GM18519 (cell line): ENCODE results near the gene MYCN.
"Not testable (repeated sequence)": the region's sequence is repeated elsewhere in the genome, so short reads cannot be mapped to it uniquely, and the experiment has no call there.

Source experiments
- ATAC-seq: cut with Tn5 transposase; IDR thresholded peaks from one replicate; pipeline ENCODE4 v1.9.1; 2021; ENCODE audit warnings: mild to moderate bottlenecking, moderate library complexity; ENCODE audit not compliant: unreplicated experiment, low FRiP score

Gene MYCN

DNA sequence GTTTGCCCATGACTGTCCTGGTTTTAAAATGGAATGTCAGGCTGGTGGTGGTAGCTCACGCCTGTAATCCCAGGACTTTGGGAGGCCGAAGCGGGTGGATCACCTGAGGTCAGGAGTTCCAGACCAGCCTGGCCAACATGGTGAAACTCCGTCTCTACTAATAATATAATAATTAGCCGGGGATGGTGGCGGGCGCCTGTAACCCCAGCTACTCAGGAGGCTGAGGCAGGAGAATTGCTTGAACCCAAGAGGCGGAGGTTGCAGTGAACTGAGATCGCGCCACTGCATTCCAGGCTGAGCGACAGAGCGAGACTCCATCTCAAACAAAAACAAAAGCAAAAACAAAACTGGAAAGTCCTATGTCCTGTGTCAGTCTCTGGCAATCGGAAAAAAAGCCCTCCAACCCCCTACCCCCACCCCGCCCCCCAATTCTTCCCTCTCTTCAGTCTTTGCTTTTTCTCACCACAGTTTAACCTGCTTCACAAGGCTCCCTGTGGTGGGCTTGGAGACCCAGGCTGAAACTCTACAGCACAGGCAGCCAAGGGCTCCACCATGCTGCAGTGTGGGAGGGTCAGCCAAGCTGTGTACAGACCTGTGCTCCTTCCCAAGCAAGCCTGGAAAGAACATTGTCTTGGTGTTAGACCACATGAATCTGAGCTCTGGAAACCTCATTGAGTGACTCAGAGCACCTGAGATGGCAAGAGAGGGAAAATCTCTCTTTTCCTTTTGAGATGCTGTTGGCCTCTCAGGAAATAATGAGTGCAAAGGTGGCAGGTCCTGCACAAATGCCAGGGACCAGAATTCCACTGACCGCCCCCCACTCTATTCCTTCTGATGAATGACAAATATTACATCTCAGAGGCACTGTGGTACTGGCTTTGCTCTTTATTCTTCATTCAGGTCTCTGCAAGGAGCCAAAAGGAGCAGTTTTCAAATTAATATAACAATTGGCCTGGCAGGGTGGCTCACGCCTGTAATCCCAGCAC lies 16.7 kb downstream of the MYCN start:
- no peak for ATAC-seq

DNA sequence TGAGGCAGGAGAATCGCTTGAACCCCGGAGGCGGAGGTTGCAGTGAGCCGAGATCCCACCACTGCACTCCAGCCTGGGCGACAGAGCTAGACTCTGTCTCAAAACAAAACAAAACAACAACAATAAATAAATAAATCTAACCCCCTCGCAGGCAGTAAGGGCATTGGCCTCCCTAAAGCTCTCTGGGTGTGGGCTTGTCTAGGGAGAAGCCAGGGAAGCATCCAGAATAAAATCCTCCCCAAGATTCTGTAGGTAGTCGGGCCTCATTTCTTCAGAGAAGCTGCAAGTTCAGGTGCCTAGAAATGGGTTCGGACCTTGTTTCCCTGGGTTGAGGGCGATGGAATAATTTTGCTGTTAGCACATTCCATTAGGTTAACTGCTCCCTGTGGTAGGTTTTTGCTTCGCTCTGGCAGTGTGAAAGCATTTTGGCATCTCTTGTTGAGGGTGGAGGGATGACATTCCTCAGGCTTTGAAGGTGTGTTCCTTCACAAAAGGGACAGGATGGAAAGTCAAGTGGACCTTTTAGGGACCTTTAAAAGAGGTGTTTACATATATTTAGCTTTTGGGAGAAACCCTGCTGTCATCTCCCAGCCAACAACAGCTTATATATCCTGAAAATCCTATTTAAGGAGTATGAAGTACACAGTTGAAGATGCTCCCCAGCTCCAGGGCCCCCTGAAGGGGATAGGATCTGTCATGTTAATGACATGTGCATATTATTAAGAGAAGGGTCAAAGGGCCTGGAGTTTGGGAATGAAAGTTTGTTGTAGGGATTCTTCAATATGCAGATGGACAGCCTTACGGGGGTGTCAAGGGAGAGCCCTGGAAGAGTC lies 17.7 kb downstream of the MYCN start:
- no peak for ATAC-seq

DNA sequence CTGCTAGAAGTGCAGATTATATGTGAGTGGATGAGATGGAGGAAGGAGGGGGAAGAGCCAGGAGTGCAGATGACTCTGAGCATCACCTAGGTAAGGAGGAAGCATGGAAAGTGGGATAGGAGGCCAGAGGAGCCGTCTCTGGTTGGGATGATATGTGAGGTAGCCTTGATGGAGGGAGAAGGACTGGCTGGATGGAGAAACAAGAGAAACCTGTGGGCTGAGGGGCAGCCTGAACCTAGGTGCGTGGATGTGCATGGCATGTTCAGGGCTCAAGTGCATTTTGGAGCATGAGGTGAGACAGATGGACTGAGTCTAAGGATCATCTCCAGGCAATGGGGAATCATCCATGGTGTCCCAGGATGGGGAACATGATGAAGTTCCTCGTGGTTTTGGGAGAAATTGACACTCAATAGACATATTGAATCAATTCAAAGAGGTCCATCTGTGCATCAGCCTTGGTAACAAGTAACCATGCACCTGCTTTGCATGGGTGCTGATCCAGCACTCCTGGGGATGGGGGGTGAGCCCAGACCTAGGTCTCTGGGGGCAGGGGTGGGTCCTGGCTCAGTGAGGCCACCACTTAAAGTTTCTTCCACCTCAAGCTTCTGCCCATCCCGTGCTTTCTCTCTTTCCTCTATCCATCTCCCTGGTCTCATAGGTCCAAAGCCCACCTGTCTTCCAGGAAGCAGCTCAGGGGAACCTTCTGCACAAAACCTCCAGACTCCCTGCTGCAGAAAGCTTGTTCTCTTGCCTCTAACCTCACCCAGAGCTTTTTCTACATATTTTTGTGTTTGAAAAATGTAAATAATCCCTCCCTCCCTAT lies 19.2 kb downstream of the MYCN start:
- ATAC-seq, result no peak

DNA sequence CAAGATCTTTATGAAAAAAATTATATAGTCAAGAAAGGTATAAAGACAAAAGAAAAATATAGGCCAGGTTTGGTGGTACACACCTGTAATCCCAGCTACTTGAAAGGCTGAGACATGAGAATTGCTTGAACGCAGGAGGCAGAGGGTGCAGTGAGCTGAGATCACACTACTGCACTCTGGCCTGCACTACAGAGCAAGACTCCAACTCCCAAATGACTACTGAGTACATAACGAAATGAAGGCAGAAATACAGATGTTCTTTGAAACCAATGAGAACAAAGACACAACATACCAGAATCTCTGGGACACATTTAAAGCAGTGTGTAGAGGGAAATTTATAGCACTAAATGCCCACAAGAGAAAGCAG lies 19.8 kb downstream of the MYCN start:
- not testable (repeated sequence) for ATAC-seq

DNA sequence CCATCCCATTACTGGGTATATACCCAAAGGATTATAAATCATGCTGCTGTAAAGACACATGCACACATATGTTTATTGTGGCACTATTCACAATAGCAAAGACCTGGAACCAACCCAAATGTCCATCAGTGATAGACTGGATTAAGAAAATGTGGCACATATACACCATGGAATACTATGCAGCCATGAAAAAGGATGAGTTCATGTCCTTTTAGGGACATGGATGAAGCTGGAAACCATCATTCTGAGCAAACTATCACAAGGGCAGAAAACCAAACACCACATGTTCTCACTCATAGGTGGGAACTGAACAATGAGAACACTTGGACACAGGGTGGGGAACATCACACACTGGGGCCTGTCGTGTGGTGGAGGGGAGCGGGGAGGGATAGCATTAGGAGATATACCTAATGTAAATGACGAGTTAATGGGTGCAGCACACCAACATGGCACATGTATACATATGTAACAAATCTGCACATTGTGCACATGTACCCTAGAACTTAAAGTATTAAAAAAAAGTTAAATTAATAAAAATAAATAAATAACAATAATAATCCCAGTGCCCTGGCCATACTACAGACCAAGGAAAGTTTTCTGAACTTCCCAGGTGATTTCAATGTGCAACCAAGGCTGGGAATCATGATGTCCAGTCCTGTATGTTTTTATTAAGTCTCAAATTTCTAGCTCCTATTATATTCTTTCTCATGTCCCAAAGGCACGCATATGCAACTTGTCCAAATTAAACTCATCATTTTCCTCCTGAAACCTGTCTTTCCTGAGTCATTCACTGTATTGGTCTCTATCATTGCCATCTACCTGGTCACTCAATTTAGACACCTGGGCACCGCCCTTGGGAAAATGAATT lies 23.0 kb downstream of the MYCN start:
- not testable (repeated sequence) for ATAC-seq

DNA sequence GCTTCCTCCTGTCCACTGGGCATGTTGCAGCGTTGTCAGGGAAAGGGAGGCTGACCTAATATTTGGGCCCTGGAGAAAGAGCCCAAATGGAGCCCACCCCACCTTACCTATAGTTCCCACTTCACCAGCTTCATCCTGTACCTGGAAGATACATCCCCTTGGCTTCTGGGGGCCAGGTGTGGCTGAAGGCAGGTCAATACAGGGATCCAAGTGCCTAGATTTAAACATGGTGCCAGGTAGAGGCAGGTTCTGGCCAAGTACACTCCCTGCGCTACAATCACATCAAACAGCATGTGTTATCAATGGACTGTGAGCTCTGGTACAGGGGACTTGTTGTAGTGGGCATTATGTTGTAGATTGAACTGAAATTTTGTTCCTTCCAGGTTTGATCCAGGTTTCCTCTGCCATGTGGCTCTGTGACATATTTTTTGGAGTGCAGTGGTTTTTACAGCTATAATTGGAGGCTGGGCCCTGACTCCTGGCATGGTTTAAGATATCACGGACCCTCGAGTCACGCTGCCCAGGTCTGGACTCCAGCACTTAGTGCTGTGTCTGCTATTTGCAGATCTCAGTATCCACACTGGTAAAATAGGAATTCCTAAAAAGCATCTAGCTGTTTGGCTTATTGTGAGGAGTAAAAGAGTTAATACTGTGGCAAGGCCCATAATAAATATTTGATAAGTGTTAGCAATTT lies 23.8 kb downstream of the MYCN start:
- ATAC-seq, result no peak

DNA sequence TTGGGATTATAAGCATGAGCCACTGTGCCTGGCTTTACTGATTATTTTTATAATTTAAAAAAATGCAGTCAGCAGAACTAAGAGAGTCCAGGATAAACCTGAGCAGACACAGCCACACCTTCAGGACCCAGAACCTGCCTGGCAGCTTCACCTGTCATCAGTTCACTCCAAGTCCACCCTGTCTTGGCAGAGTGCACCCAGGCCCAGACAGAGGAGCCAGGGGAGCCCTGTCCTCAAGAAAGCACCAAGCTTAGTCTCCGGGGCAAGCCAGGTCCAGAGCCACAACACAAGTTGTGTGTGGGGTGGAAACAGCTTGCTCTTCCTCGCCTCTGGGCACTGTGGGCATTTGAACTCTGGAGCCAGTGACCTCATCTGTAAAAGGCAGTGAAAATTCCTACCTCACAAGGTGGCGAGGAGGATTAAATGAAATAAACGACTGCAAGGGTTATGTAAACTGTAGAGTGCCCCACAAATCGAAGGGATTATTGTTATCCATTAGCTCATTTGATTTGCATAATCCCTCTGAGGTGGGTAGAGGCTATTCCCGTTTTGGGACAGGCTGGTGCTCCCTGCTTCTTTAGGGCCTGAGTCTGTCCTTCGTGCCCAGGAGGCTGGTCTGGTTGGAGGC lies 24.7 kb downstream of the MYCN start:
- ATAC-seq, result no peak

DNA sequence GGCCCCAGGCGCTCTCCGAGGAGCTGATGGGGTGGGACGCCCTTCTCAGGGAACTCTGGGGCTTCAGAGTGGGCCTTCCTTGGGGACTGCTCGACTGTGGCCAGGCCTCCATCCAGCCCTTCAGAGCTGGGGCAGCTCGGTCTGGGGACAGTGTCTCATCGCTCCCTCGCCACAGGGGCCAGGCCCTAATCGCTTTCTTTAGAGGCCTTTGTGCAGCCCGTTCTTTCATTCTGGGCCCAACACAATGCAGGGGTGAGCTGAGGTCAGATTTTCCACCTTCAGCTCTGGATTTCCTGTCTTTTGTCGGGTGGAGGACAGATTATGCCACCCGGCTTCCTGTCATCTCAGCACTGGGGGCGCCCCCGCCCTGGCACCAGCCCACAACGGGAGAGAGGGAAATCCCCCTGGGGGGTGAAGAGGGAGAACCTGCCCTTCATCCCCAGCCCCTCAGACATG lies 25.2 kb downstream of the MYCN start:
- no peak for ATAC-seq

DNA sequence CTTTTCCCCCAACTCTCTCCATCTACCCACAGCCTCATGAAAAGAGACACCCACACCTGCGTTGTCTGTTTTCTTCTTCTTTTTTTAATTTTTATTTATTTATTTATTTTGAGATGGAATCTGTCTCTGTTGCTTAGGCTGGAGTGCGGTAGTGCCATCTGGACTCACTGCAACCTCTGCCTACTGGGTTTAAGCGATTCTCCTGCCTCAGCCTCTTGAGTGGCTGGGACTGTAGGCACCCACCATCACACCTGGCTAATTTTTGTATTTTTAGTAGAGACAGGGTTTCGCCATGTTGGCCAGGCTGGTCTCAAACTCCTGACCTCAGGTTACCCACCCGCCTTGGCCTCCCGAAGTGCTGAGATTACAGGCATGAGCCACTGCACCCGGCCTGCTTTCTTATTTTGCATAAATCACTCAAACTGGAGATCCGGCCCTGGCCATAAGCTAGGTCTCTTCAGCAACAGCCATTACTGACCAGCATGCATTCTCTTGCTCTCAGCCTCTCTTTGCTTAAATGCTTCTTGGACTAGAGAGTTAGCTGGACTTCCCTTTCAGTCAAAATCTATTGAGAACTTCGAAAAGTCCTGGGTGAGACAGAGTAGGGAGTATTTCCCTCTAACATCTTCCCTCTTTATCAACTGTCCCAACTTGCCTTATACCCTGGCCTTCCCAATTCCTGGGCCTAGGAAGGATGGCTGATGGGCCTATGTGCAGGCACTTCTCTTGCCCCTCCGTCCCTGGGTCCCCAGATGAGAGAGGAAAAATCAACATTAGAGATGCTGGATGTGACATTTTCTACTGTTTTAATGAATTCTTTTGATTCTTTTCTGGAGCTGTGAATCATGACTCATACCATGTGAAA lies 27.3 kb downstream of the MYCN start:
- ATAC-seq, result no peak

DNA sequence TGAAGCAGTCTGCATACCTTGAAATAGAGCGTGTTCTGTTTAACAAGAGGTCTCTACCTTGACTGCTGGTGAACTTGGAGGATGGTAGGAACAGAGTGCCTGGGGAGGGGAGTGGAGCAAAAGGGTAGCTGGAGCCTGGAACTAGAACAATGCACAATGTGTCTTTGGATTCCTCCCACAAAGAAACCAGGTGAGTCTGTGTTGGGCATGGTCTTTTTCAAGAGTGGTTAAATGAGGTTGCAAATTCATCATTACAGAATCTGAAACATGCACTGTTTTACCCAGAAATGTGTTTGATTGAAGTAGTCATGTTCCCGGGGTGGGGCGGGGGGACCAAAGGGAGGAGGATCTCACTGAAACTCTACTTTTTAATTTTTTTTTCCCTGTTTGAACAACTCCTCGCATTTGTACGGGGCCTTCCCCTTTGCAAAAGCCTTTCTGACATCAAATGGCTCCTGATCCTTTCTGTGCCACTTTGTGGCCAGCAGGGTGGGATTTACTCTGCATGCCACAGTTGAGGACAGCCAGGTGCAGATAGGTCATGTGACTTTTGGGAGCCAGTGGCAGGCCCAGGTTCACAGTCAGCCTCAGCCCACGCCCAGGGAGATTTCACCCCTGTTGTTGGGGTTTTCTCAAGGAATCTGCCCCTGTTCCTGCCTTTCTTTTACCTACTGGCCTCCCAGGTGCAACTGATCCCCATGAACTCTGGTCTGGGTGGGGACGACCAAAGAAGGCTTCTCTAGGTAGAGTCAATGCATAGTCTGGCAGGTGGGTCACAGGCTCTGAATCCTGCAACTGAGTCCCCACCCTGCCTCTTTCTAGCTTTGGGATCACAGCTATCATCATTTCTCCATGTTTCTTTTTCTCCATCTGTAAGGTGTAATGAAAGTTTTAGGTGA lies 28.2 kb downstream of the MYCN start:
- ATAC-seq, result no peak

DNA sequence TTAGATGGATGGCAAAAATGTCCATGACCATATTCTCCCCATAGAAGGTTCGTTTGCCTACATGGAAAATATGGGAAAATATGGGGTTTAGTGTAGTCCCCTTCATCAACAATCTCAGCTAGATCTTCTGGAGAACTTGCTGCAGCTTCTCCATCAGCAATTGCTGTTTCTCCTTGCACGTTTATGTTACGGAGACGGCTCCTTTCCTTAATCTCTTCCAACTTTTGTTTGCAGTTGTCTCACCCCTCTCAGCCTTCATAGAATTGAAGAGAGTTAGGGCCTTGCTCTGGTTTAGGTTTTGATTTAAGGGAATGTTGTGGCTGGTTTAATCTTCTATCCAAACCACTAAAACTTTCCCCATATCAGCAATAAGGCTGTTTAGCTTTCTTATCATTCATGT lies 28.9 kb downstream of the MYCN start:
- ATAC-seq, result no peak

DNA sequence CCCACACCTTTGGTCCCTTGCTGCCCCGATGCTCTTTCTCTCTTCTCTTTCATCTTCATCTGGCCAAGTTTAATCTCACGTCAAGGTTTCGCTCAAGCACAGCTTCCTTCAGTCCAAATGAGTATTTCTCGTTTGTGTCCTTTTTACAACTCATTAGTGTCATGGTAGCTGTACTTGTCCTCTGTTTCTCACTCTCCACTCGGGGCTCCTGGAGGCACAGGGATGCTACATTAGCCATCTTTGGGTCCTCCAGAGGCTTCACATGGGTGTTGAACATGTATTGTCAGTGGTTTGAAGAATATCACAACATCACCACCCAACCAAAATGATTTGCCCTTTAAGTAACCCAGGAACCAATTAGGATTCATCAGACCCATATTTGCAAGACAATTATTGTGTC lies 30.4 kb downstream of the MYCN start:
- ATAC-seq, result no peak

DNA sequence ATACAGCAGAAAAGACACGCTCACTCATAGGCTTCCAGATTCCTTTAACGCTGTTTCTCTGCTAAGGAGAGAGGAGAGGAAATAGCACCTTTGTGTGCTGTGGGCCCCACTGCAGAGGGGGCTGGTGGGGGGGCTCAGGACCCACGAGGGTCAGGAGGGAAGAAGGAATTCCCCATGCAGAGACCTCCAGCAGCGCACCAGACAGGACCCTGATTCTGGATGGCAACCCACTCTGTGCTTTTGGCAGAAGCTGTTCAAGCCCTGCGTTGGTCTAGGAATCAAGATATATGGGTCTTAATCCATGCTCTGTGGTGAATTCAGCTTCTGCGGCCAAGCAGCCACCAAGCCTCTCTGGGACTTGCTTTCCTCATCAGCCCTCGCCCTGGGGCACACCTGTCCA lies 31.0 kb downstream of the MYCN start:
- ATAC-seq, result no peak

DNA sequence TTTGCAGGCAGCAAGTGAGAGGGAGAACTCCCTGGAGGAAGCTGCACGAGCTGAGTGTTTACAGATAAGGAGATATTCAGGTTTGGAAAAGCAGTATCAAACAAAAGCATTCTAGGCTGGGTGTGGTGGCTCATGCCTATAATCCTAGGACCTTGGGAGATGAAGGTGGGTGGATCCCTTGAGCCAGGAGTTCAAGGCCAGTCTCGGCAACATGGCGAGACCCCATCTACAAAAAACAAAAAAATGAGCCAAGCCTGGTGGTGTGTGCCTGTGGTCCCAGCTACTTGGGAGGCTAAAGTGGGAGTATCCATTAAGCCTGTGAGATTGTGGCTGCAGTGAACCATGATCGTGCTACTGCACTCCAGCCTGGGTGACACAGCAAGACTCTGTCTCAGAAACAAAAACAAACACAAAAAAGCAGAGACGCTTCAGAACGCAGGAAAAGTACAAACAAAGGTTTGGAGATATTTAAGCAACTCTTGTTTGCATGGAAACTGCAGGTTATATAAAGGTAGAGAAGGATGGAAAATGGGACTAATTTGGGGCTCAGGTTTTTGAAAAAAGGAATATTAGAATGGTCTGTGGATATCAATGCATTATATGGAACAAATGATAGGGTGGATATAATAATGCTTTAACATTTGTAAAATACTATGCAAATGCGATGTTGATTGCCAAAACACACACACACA lies 31.6 kb downstream of the MYCN start:
- ATAC-seq, result no peak

DNA sequence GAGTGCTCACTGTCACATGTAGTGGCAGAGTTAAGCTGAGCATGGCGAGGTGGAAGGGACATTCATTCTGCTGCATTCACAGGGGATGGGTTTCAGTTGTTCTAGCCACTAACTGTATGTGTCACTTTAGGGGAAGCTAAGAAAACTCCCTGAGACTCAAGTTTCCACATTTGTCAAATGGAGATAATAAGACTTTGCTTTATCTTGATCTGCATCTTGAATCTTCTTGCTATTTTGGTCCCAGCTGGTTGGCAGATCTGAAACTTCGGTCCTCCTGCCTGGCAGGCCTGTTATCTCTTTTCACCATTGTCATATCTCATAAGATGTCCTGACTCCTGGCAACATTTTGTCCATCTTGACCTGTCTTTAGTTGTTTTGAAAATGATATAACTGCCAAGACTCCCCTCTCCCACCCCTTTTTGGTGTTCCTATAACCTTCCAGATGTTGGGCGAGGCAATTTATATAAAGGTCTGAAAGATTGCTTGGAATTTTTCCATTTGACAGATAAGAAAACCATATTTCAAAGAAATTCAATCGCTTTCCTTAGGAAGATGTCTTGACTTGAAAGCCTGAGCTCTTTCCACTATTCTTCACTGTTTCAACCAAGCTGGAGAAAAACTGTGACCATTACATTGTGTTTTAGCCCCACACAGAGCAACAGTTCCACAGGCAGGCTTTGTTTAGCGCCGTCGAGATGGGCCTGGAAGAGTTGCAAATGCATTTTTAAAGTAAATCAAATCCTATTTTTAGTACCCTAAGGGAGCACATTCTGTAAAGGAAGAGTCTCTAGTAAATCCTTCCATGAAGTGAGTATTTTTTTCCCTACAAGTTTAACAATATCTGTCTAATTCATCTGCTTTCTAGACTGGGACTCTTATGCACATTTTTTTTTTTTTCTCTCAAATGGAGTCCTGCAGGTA lies 33.4 kb downstream of the MYCN start:
- no peak for ATAC-seq
